Activated naive CD8-positive, alpha-beta T cell (primary cell): ENCODE measurements around the gene CLCN2.

Experiments used
- H3K27ac Mint-ChIP-seq: one replicate; pipeline ENCODE4 v1.8.0; 2021; ENCODE audit warnings: mixed read lengths
- H3K27me3 Mint-ChIP-seq: one replicate; pipeline ENCODE4 v1.8.0; 2021; ENCODE audit warnings: mixed read lengths
- H3K36me3 Mint-ChIP-seq: one replicate; pipeline ENCODE4 v1.8.0; 2021; ENCODE audit warnings: mixed read lengths
- H3K4me1 Mint-ChIP-seq: one replicate; pipeline ENCODE4 v1.8.0; 2021; ENCODE audit warnings: low read depth, mixed read lengths
- H3K4me3 Mint-ChIP-seq: one replicate; pipeline ENCODE4 v1.8.0; 2021; ENCODE audit warnings: mild to moderate bottlenecking, mixed read lengths
- H3K9me3 Mint-ChIP-seq: one replicate; pipeline ENCODE4 v1.8.0; 2021; ENCODE audit warnings: low read depth, mixed read lengths

CLCN2 gene

GRCh38 chr3:184358124-184358767, 3.2 kb downstream of the CLCN2 start:
- Mint-ChIP-seq H3K9me3 (no peaks in the 10 kb centered on the region), H3K4me3 (no peak overlapping the region), H3K36me3 (peaks cover 2% of the 10 kb centered on the region), H3K27ac (no peak overlapping the region), H3K4me1 (peaks cover 5% of the 10 kb centered on the region), H3K27me3 (no peaks in the 10 kb centered on the region)

DNA sequence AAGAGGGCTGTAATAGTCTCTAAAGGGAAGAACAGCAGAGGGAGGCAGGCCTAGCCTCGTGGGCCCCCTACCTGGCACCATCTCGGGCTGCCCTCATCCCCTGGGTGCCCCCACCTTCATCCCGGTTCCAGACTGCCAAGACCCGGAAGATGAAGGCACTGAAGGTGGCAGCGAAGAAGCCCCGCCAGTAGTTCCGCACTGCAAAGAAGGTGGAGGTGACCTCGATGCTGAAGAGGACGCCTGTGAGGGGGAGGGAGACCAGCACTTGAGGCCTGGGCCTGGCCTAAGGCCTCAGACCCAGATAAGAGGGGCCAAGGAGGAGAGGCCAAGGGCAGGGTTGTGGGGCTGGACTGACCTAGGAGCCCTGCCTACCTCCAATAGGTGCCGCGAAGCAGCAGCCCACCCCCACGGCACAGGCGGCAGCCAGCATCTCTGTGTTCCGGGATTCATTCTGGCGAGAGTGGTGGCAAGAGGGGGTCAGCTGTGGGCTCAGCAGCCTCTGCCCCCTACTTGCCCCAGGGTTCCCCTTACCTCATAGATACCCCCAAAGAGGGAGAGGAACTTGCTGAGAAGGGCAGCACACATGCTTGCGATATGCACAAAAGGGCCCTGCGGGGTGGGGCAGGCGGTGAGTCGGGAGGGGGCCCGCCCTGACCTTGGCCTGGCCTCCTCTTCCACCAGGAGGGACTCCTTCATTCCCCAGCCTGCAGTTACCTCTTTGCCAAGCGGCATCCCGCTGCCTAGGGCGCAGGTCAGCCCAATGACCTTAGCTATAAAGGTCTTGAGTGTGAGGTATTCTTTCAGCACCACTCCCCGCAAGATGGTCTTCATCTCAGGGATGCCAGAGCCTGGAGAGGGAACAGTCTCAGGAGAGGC, 3.9 kb downstream of the CLCN2 start:
- no peaks in the 10 kb centered on the region for H3K27me3 Mint-ChIP-seq
- H3K4me3 Mint-ChIP-seq: no peak overlapping the region
- H3K27ac Mint-ChIP-seq: no peak overlapping the region
- no peaks in the 10 kb centered on the region for H3K9me3 Mint-ChIP-seq
- peaks cover 2% of the 10 kb centered on the region for H3K36me3 Mint-ChIP-seq
- peaks cover 5% of the 10 kb centered on the region for H3K4me1 Mint-ChIP-seq

DNA sequence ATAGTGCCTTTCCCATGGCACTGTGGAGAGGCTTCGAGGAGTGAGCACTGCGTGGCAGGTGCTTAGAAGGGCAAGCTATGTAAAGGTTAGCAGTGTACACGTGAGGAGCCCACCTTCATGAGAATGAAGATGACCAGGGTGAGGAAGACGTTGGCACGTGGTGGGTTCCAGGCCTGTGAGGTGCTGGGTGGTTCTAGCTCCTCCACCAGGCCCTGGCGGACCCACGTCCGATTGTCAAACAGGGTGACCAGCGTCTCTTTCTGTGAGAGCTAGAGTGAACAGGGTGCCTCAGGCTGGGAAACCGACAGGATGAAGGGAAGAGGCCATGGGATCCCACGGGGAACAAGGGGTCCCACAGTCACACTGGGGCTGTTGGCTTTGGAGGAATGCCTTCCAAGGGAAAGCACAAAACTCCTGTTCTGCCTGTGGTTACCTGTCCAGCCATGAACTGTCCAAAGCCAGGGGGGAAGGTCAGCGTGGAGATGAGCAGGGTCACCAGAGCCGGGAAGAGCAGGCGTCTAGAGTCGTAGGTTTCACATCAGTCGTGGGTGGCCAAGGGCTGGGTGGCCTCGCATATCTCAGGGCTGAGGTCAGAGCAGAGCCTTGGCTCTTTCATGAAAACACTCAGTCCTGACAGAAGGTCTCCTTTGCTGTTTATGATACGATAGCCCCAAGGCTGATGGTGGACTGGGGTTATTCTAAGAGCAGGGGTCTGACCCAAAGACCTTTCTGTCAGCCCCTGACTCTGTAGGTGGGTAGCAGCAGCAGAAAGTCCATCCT, 6.0 kb downstream of the CLCN2 start:
- Mint-ChIP-seq H3K9me3 (no peaks in the 10 kb centered on the region), H3K36me3 (peaks cover 2% of the 10 kb centered on the region), H3K27ac (no peak overlapping the region), H3K4me3 (no peak overlapping the region), H3K4me1 (peaks cover 3% of the 10 kb centered on the region), H3K27me3 (no peaks in the 10 kb centered on the region)

DNA sequence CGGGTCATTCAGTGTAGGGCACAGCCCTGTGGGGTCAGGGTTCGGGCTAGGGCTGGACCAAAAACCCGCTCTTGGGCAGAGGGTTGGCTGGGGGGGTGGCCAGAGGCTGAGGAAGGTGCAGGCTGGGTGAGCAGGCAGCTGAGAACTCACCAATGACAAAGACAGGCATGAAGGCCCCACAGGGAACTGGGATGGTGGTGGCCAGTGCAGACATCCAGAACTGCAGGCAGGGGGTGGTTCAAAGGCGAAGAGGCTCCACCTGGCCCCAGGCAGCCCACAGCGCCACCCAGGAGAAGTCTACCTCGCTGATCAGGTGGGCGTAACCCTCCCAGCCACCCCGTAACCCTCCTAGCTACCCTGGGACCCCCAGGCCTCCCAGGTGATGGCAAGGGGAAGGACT, 6.7 kb downstream of the CLCN2 start:
- H3K36me3 Mint-ChIP-seq: peaks cover 2% of the 10 kb centered on the region
- H3K9me3 Mint-ChIP-seq: no peaks in the 10 kb centered on the region
- H3K27me3 Mint-ChIP-seq: no peaks in the 10 kb centered on the region
- H3K4me3 Mint-ChIP-seq: no peak overlapping the region
- H3K4me1 Mint-ChIP-seq: no peaks in the 10 kb centered on the region
- H3K27ac Mint-ChIP-seq: no peak overlapping the region

GRCh38 chr3:184354121-184354728, 7.2 kb downstream of the CLCN2 start:
- peaks cover 2% of the 10 kb centered on the region for H3K36me3 Mint-ChIP-seq
- no peak overlapping the region for H3K4me3 Mint-ChIP-seq
- H3K4me1 Mint-ChIP-seq: no peaks in the 10 kb centered on the region
- H3K27ac Mint-ChIP-seq: no peak overlapping the region
- no peaks in the 10 kb centered on the region for H3K9me3 Mint-ChIP-seq
- no peaks in the 10 kb centered on the region for H3K27me3 Mint-ChIP-seq

DNA sequence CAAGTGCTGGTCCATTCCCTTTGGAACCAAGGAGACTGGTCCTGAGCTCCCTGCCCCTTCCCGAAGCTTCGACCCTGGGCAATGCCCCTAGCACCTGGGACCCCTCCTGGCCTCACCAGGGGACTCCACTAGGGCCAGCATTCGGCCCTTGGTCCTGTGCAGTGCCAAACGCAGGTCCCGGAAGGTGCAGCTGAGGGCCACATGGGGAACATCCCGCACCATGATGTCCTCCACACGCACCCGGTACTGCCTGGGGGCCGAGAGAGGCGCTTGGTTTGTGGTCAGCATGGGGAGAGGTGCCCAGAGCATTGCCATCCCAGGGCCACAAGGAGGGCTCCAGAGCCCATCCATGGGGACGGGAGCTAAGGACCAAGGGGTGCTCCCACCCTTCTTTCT, 7.9 kb downstream of the CLCN2 start:
- Mint-ChIP-seq H3K4me1 (no peaks in the 10 kb centered on the region), H3K36me3 (peaks cover 2% of the 10 kb centered on the region), H3K27me3 (no peaks in the 10 kb centered on the region), H3K4me3 (no peak overlapping the region), H3K9me3 (no peaks in the 10 kb centered on the region), H3K27ac (no peak overlapping the region)

- Mint-ChIP-seq H3K4me3 (no peak overlapping the region), H3K27me3 (no peaks in the 10 kb centered on the region), H3K36me3 (peaks cover 2% of the 10 kb centered on the region), H3K4me1 (no peaks in the 10 kb centered on the region), H3K27ac (no peak overlapping the region), H3K9me3 (no peaks in the 10 kb centered on the region)
Observed at GRCh38 chr3:184352897-184353545, 8.4 kb downstream of the CLCN2 start.

DNA sequence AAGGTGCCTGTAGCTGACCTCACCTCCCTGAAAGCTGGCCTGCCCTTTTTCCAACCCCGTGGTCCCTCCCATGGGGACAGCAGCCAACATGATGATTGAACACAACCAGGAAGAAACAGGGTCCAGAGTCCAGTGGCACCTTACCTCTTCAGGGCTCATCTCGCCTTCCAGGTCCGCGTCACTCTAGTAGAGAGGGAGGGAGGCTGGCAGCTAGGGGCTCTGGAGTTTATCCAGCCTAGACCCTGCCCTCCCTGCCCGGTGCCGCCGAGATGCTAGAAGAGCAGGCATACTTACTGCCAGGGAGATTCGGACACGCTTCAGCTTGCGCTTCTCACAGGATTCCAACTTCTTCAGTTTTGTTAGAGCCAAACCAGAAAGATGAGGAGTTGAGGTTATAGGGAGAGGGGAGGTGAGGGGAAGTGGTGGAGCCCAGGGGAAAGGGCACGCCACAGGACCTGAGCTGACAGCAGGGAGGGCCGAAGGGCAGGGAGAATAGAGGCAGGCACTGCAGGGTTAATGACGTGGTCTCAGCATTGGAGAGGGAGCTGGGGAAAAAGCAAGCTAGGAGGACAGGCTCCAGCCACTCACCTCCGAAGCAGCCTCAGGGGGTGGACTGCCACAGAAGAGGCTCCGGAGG, 9.1 kb downstream of the CLCN2 start:
- no peak overlapping the region for H3K27ac Mint-ChIP-seq

GRCh38 chr3:184351511-184352148, 9.8 kb downstream of the CLCN2 start:
- no peaks in the 10 kb centered on the region for H3K36me3 Mint-ChIP-seq
- no peak overlapping the region for H3K4me3 Mint-ChIP-seq
- no peaks in the 10 kb centered on the region for H3K4me1 Mint-ChIP-seq
- no peaks in the 10 kb centered on the region for H3K27me3 Mint-ChIP-seq
- no peaks in the 10 kb centered on the region for H3K9me3 Mint-ChIP-seq
- no peak overlapping the region for H3K27ac Mint-ChIP-seq

More for the DNA sequence above, 9.1 kb downstream of the CLCN2 start:
- Mint-ChIP-seq H3K36me3 (peaks cover 2% of the 10 kb centered on the region), H3K27me3 (no peaks in the 10 kb centered on the region), H3K4me1 (no peaks in the 10 kb centered on the region), H3K4me3 (no peak overlapping the region), H3K9me3 (no peaks in the 10 kb centered on the region)

DNA sequence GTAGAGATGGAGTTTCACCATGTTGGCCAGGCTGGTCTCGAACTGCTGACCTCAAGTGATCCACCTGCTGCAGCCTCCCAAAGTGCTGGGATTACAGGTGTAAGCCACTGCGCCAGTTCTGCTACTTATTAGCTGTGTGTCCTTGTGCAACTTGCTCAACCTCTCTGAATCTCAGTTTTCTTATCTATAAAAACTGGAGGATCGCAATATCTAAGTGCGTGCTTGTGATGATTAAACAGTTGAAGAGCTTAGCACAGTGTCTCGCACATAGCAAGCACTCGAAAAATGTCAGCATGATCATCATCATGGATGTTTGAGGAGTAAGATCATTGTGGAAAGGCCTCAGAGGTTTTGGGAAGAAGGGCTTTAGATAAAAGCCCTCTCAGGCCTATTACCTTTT, 10.8 kb downstream of the CLCN2 start:
- H3K27me3 Mint-ChIP-seq: no peaks in the 10 kb centered on the region
- H3K36me3 Mint-ChIP-seq: no peaks in the 10 kb centered on the region
- no peaks in the 10 kb centered on the region for H3K4me1 Mint-ChIP-seq
- no peak overlapping the region for H3K4me3 Mint-ChIP-seq
- no peaks in the 10 kb centered on the region for H3K9me3 Mint-ChIP-seq
- H3K27ac Mint-ChIP-seq: no peak overlapping the region

DNA sequence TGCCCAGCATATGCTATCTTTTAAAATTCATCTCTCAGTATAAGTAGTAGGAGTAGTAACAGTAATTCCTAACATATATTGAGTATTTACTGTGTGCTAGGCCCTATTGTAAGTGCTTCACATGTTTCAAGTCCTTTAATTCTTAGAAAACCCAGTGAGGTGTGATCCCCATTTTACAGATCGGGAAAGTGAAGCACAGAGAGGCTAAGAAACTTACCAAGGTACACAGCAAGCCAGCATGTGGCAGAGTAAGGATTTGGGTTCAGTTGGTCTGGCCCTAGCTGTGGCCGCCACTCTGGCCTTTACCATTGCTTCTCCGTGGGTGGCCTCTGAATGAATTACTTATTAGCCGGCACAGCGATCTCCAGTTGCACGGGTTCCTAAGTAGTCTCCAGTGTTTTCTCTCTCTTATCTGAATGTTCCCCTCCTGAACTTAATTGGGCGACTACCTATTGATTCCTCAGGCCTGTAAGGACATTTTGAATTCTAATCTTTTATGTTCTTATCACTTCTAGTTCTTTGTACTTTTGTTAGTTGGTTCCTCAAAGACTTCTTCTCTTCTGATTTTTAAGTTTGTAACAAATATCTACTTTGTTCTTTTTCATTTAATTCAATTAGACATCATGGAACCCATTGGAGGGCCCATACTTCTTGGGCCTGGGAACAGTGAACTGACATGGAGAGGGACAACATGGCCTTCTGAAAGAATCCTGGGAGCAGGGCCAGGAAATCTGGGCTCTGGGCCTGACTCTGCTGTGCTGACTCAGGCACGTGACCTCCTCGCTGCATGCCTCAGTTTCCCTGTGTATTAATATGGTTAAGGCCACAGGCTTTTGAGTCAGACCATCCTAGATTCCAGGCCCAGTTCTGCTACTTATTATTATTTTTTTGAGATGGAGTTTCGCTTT, 11.6 kb downstream of the CLCN2 start:
- H3K9me3 Mint-ChIP-seq: no peaks in the 10 kb centered on the region
- H3K27ac Mint-ChIP-seq: no peak overlapping the region
- H3K27me3 Mint-ChIP-seq: no peaks in the 10 kb centered on the region
- H3K36me3 Mint-ChIP-seq: peaks cover 3% of the 10 kb centered on the region
- H3K4me1 Mint-ChIP-seq: no peaks in the 10 kb centered on the region
- no peak overlapping the region for H3K4me3 Mint-ChIP-seq

DNA sequence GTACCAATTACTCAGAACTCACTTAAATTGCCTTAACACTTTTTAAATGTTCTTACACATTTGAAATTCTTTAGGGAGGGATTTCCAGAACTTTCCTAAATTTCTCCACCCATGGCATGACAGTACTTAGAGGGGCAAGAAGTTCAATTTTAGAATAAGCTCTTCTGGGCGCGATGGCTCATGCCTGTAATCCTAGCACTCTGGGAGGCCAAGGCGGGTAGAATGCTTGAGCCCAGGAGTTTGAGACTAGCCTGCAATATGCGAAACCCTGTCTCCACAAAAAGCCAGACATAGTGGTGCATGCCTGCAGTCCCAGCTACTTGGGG, 13.4 kb downstream of the CLCN2 start:
- no peak overlapping the region for H3K27ac Mint-ChIP-seq
- no peaks in the 10 kb centered on the region for H3K4me1 Mint-ChIP-seq
- no peak overlapping the region for H3K4me3 Mint-ChIP-seq
- no peaks in the 10 kb centered on the region for H3K27me3 Mint-ChIP-seq
- peaks cover 3% of the 10 kb centered on the region for H3K36me3 Mint-ChIP-seq
- no peaks in the 10 kb centered on the region for H3K9me3 Mint-ChIP-seq
